H1 (cell line): ENCODE results near the gene MARS1. TPM values are rescaled to one million over a fixed set of nuclear protein-coding genes. Genes with fewer than 3 reads are reported as not detected.

Experiments used
- ATF2 ChIP-seq: IDR thresholded peaks from 2 replicates; pipeline ENCODE4 v1.6.1; 2012; ENCODE audit warnings: low read length, inconsistent platforms
- CBX5 ChIP-seq: fragments of 300-800, 300-1000 bp; sonication (generic); IDR thresholded peaks from 2 replicates; pipeline ENCODE4 v1.7.1; 2016; ENCODE audit warnings: antibody characterized with exemption, low read length, low read depth
- CTCF ChIP-seq, 3 experiments: IDR thresholded peaks; 1 replicate in 2 of 3; 2 replicates in 1 of 3; pipeline versions ENCODE4 v1.5.1 to v1.6.1; 2011; ENCODE audit warnings: low read length in 3 of 3, mild to moderate bottlenecking in 3 of 3, inconsistent platforms in 2 of 3, low read depth in 1 of 3, moderate library complexity in 1 of 3; ENCODE audit not compliant: insufficient read depth in 1 of 3; ENCODE audit errors: control extremely low read depth in 1 of 3
- POLR2A ChIP-seq, 2 experiments: IDR thresholded peaks; 1 replicate in 1 of 2; 2 replicates in 1 of 2; pipeline ENCODE4 v1.6.1; 2011; ENCODE audit warnings: low read depth in 2 of 2, low read length in 2 of 2, mild to moderate bottlenecking in 2 of 2; ENCODE audit errors: control extremely low read depth in 1 of 2
- POU5F1 ChIP-seq: IDR thresholded peaks from 2 replicates; pipeline ENCODE4 v1.6.1; 2011; ENCODE audit warnings: low read depth, mild to moderate bottlenecking, low read length, moderate library complexity
- SIN3A ChIP-seq, 2 experiments: IDR thresholded peaks in 1 of 2; conservative IDR thresholded peaks in 1 of 2; 2 replicates each; pipeline ENCODE4 v1.6.1; 2011 to 2012; ENCODE audit warnings: low read length in 2 of 2, improper control_type of control experiment in 1 of 2, low read depth in 1 of 2, mild to moderate bottlenecking in 1 of 2
- SP4 ChIP-seq: IDR thresholded peaks from 2 replicates; pipeline ENCODE4 v1.6.1; 2012; ENCODE audit warnings: low read length, inconsistent platforms
- polyA plus RNA-seq, 7 experiments: library from polyadenylated mRNA; depleted of rRNA in 3 of 7; stranded (reverse) in 5 of 7; unstranded in 2 of 7; fragments of >200 nt in 5 of 7; fragments of 200-250 nt in 2 of 7; gene quantifications; 1 replicate in 5 of 7; 2 replicates in 1 of 7; 4 replicates in 1 of 7; pipeline versions ENCODE4 v1.2.1 to v1.2.3, GENCODE V29; 2011 to 2013; ENCODE audit warnings: missing spikeins in 2 of 7, mixed read lengths in 2 of 7
- total RNA-seq: library from RNA; stranded (reverse); fragmentation: NEBNext Ultra II Directional; extraction: Animal tissue kit (Norgen Biotek cat#: 25700); gene quantifications from 2 replicates; pipeline ENCODE4 v1.2.1, GENCODE V29; 2021

Gene MARS1
- total and polyA plus RNA-seq, 2 of the 8 experiments (the other 6 are each of a cell fraction or from before 2014, with no cell fraction given): 194 to 407 TPM

GRCh38 chr12:57551637-57552305 lies 63.9 kb downstream of the MARS1 start (continued):
- TF ChIP-seq CTCF (IDR thresholded peaks at IDR 0.05; ENCODE audit: control extremely low read depth in 1 of 3, insufficient read depth in 1 of 3, low read depth in 1 of 3, low read length in 3 of 3): no peak
- TF ChIP-seq CBX5: no peak
- TF ChIP-seq ATF2: no peak
- TF ChIP-seq SP4: no peak
- TF ChIP-seq POU5F1: no peak
- no peak for TF ChIP-seq POLR2A (IDR thresholded peaks at IDR 0.05; ENCODE audit: control extremely low read depth in 1 of 2, low read depth in 2 of 2, low read length in 2 of 2)
- TF ChIP-seq SIN3A (conservative IDR thresholded peaks at IDR 0.05 in 1 of 2, IDR thresholded peaks at IDR 0.05 in 1 of 2; ENCODE audit: low read depth in 1 of 2, low read length in 2 of 2): no peak
